Cardiac fibroblast (primary cell): Measurements from ENCODE around the gene MGAT4C.

Experiments used
- DNase-seq, 2 donors: peaks; one replicate each; pipeline versions ENCODE4 v3.0.0 to v3.0.0-alpha.2; 2010; ENCODE audit warnings: low read depth in 2 of 2
- H3K4me3 ChIP-seq, 2 donors: replicated peaks in 1 of 2; 1 replicate in 1 of 2; 2 replicates in 1 of 2; pipeline ENCODE4 v1.5.1; 2011; ENCODE audit warnings: low read depth in 2 of 2, low read length in 2 of 2, mild to moderate bottlenecking in 2 of 2, moderate library complexity in 1 of 2
- CTCF ChIP-seq: IDR thresholded peaks from one replicate; pipeline ENCODE4 v1.5.1; 2011; ENCODE audit warnings: low read depth, mild to moderate bottlenecking, low read length, inconsistent platforms

Gene MGAT4C

GRCh38 chr12:86057092-86057845, 198.9 kb downstream of the MGAT4C start:
- H3K4me3 ChIP-seq, result no peak overlapping the region
- TF ChIP-seq CTCF, result no peak

GRCh38 chr12:86052921-86053320, 203.3 kb downstream of the MGAT4C start:
- DNase-seq, result no peak
- TF ChIP-seq CTCF, result no peak

More at GRCh38 chr12:86057092-86057845, 198.9 kb downstream of the MGAT4C start:
- DNase-seq, result no peak

GRCh38 chr12:86050010-86050409, 206.2 kb downstream of the MGAT4C start:
- no peak overlapping the region for H3K4me3 ChIP-seq
- DNase-seq, result no peak
- no peak for TF ChIP-seq CTCF

More at GRCh38 chr12:86052921-86053320, 203.3 kb downstream of the MGAT4C start:
- no peak overlapping the region for H3K4me3 ChIP-seq

GRCh38 chr12:86044396-86044795, 211.8 kb downstream of the MGAT4C start:
- H3K4me3 ChIP-seq, result no peak overlapping the region
- no peak for TF ChIP-seq CTCF
- DNase-seq, result no peak

- H3K4me3 ChIP-seq, result no peak overlapping the region
- no peak for TF ChIP-seq CTCF
- DNase-seq, result no peak
These were observed 214.1 kb downstream of the MGAT4C start for GRCh38 chr12:86042062-86042461.

GRCh38 chr12:86018361-86018760, 237.8 kb downstream of the MGAT4C start:
- no peak for DNase-seq
- no peak for TF ChIP-seq CTCF
- no peak overlapping the region for H3K4me3 ChIP-seq

GRCh38 chr12:86015026-86015425, 241.2 kb downstream of the MGAT4C start:
- TF ChIP-seq CTCF, result no peak
- H3K4me3 ChIP-seq, result no peak overlapping the region
- no peak for DNase-seq
